IMR-90 (cell line): ENCODE data around the gene PPARG. TPM values are rescaled to one million over a fixed set of nuclear protein-coding genes. Genes with fewer than 3 reads are reported as not detected.

ENCODE experiments used
- ATAC-seq: fragments of 200-7000 bp; cut with Tn5 transposase; 2 replicates; pipeline ENCODE4 v1.9.1; 2020; ENCODE audit warnings: low read depth, mild to moderate bottlenecking, moderate library complexity
- BruUV-seq: library from RNA; stranded (reverse); fragments of 400-500 nt; replicated peaks from 2 replicates; lab custom pipeline; 2021; lab: Mats Ljungman, UMichigan
- CTCF ChIA-PET: fragments of 300-600 bp; formaldehyde crosslinking; extraction: SDS; loops from one replicate; lab custom pipeline; 2021; ENCODE audit warnings: antibody characterized with exemption; lab: Yijun Ruan, JAX
- POLR2A ChIA-PET: fragments of 300-600 bp; sonication (Branson Sonifier 250); formaldehyde crosslinking; loops from one replicate; lab custom pipeline; 2022; ENCODE audit warnings: antibody characterized with exemption; ENCODE audit not compliant: unreplicated experiment; lab: Charles Lee
- DNase-seq: peaks from one replicate; pipeline ENCODE4 v3.0.0; 2013
- H2AFZ ChIP-seq: replicated peaks from 2 replicates; pipeline ENCODE3; 2013; ENCODE audit warnings: low read length, mild to moderate bottlenecking; ENCODE audit not compliant: poor library complexity
- H2AK5ac ChIP-seq: 2 replicates; pipeline ENCODE4 v1.6.1; 2013; ENCODE audit warnings: low read depth, low read length, inconsistent platforms
- H2AK9ac ChIP-seq: replicated peaks from 2 replicates; pipeline ENCODE3; 2013; ENCODE audit warnings: mild to moderate bottlenecking, low read depth, low read length, moderate library complexity; ENCODE audit not compliant: poor library complexity
- H2BK120ac ChIP-seq: 2 replicates; pipeline ENCODE4 v1.6.1; 2013; ENCODE audit warnings: low read depth, low read length, inconsistent platforms
- H2BK15ac ChIP-seq: 3 replicates; pipeline ENCODE4 v1.6.1; 2013; ENCODE audit warnings: low read depth, low read length, inconsistent platforms
- H2BK20ac ChIP-seq: 2 replicates; pipeline ENCODE4 v1.6.1; 2013; ENCODE audit warnings: low read depth, mild to moderate bottlenecking, inconsistent platforms, low read length, moderate library complexity
- H2BK5ac ChIP-seq: 2 replicates; pipeline ENCODE4 v1.6.1; 2013; ENCODE audit warnings: mild to moderate bottlenecking, low read depth, low read length, inconsistent platforms; ENCODE audit not compliant: poor library complexity, severe bottlenecking
- H3K14ac ChIP-seq: replicated peaks from 2 replicates; pipeline ENCODE4 v1.6.1; 2013; ENCODE audit warnings: low read depth, low read length, inconsistent platforms
- H3K18ac ChIP-seq: 2 replicates; pipeline ENCODE4 v1.6.1; 2013; ENCODE audit warnings: low read depth, low read length, control low read depth
- H3K23ac ChIP-seq: 2 replicates; pipeline ENCODE4 v1.6.1; 2013; ENCODE audit warnings: low read depth, low read length, inconsistent platforms
- H3K27ac ChIP-seq: 2 replicates; pipeline ENCODE4 v1.5.1; 2013; ENCODE audit warnings: mild to moderate bottlenecking, control low read depth, low read length; ENCODE audit not compliant: insufficient read depth
- H3K27me3 ChIP-seq: 2 replicates; pipeline ENCODE4 v1.6.1; 2013; ENCODE audit warnings: low read length; ENCODE audit not compliant: control insufficient read depth, insufficient read depth
- H3K36me3 ChIP-seq: 2 replicates; pipeline ENCODE4 v1.6.1; 2013; ENCODE audit warnings: low read length, mixed read lengths; ENCODE audit not compliant: control insufficient read depth, insufficient read depth
- H3K4ac ChIP-seq: 2 replicates; pipeline ENCODE4 v1.6.1; 2013; ENCODE audit warnings: low read depth, low read length, inconsistent platforms
- H3K4me1 ChIP-seq: 2 replicates; pipeline ENCODE4 v1.6.1; 2013; ENCODE audit warnings: low read length, mixed read lengths; ENCODE audit not compliant: control insufficient read depth, insufficient read depth
- H3K4me2 ChIP-seq: 2 replicates; pipeline ENCODE4 v1.6.1; 2013; ENCODE audit warnings: low read depth, mild to moderate bottlenecking, control low read depth, low read length, moderate library complexity
- H3K4me3 ChIP-seq: 2 replicates; pipeline ENCODE4 v1.5.1; 2013; ENCODE audit warnings: low read depth, mild to moderate bottlenecking, control low read depth, low read length, moderate library complexity; ENCODE audit not compliant: insufficient read depth
- H3K56ac ChIP-seq: 2 replicates; pipeline ENCODE4 v1.6.1; 2013; ENCODE audit warnings: low read length, inconsistent platforms; ENCODE audit not compliant: insufficient read depth; ENCODE audit errors: extremely low read depth
- H3K79me1 ChIP-seq, 2 experiments: 2 replicates each; pipeline ENCODE4 v1.6.1; 2013; ENCODE audit warnings: low read length in 2 of 2, inconsistent platforms in 1 of 2, low read depth in 1 of 2
- H3K9ac ChIP-seq: 2 replicates; pipeline ENCODE4 v1.6.1; 2013; ENCODE audit warnings: low read depth, low read length, control low read depth
- H3K9me1 ChIP-seq: 2 replicates; pipeline ENCODE4 v1.6.1; 2013; ENCODE audit warnings: low read length, inconsistent platforms; ENCODE audit not compliant: insufficient read depth
- H3K9me3 ChIP-seq: 2 replicates; pipeline ENCODE4 v1.6.1; 2013; ENCODE audit warnings: low read length; ENCODE audit not compliant: control insufficient read depth, insufficient read depth
- H4K20me1 ChIP-seq: 2 replicates; pipeline ENCODE4 v1.6.1; 2013; ENCODE audit warnings: low read length, inconsistent platforms; ENCODE audit not compliant: insufficient read depth
- H4K5ac ChIP-seq: 2 replicates; pipeline ENCODE4 v1.6.1; 2013; ENCODE audit warnings: mild to moderate bottlenecking, low read depth, low read length, control low read depth
- H4K8ac ChIP-seq, 2 experiments: 2 replicates each; pipeline ENCODE4 v1.6.1; 2013; ENCODE audit warnings: low read depth in 2 of 2, low read length in 2 of 2, control low read depth in 1 of 2, inconsistent platforms in 1 of 2
- H4K91ac ChIP-seq: 2 replicates; pipeline ENCODE4 v1.6.1; 2013; ENCODE audit warnings: low read depth, low read length, inconsistent platforms; ENCODE audit not compliant: insufficient read depth
- BHLHE40 ChIP-seq: fragments of 150-350 bp; IDR thresholded peaks from 2 replicates; pipeline ENCODE4 v1.6.1; 2016; ENCODE audit warnings: mild to moderate bottlenecking, low read depth, low read length
- CEBPB ChIP-seq: IDR thresholded peaks from 2 replicates; pipeline ENCODE4 v1.6.1; 2012; ENCODE audit warnings: low read depth, low read length, improper control_type of control experiment
- MAZ ChIP-seq: IDR thresholded peaks from 2 replicates; pipeline ENCODE4 v1.6.1; 2012; ENCODE audit warnings: low read depth, mild to moderate bottlenecking, low read length, improper control_type of control experiment, moderate library complexity, borderline replicate concordance
- MXI1 ChIP-seq: IDR thresholded peaks from 2 replicates; pipeline ENCODE4 v1.6.1; 2012; ENCODE audit warnings: low read depth, mild to moderate bottlenecking, low read length, moderate library complexity, borderline replicate concordance
- NFE2L2 ChIP-seq: fragments of 150-350 bp; IDR thresholded peaks from 2 replicates; pipeline ENCODE4 v1.6.1; 2016; ENCODE audit warnings: low read depth, mild to moderate bottlenecking, low read length
- POLR2A ChIP-seq: IDR thresholded peaks from 2 replicates; pipeline ENCODE4 v1.6.1; 2012; ENCODE audit warnings: mild to moderate bottlenecking, low read depth, low read length
- RAD21 ChIP-seq: IDR thresholded peaks from 2 replicates; pipeline ENCODE4 v1.6.1; 2012; ENCODE audit warnings: low read length, improper control_type of control experiment
- SMC3 ChIP-seq: fragments of 150-350 bp; IDR thresholded peaks from 2 replicates; pipeline ENCODE4 v1.6.1; 2016; ENCODE audit warnings: low read depth, mild to moderate bottlenecking, antibody characterized with exemption, low read length, moderate library complexity
- WGBS, 2 experiments: methylation state at CpG; one replicate each; pipeline versions ENCODE4 v1.1.5 to v1.1.7; 2013; ENCODE audit warnings: missing lambda C conversion rate in 2 of 2; ENCODE audit not compliant: insufficient read length in 1 of 2; ENCODE audit errors: extremely low coverage in 2 of 2; 5-methylcytosine and 5-hydroxymethylcytosine counted together
- dilution Hi-C: fragments of 300-500 bp; cut with HindIII; formaldehyde crosslinking; loops from one replicate; pipeline ENCODE4 v1.14.3; 2018; ENCODE audit warnings: low sequenced_read_pairs; ENCODE audit not compliant: unreplicated experiment
- in situ Hi-C: fragments of 300-500 bp; cut with MboI; formaldehyde crosslinking; loops from 3 replicates; pipeline ENCODE4 v1.14.3; 2019; ENCODE audit warnings: low sequenced_read_pairs, inconsistent platforms, mixed read lengths
- intact Hi-C: fragments of 100-400 bp; cut with micrococcal nuclease; formaldehyde crosslinking; loops from 2 replicates; pipeline ENCODE4 v1.10.0; 2022
- polyA plus RNA-seq, 3 experiments: library from polyadenylated mRNA; depleted of rRNA; stranded (reverse); fragments of >200 nt; gene quantifications; 2 replicates each; pipeline ENCODE4 v1.2.3, GENCODE V29; 2012; ENCODE audit warnings: low replicate concordance in 1 of 3
- total RNA-seq: library from RNA; depleted of rRNA; stranded (reverse); fragments of >200 nt; gene quantifications from 2 replicates; pipeline ENCODE4 v1.2.3, GENCODE V29; 2012
- TF ChIP-seq, protein P1 (sequence below): fragments of 150-350 bp; IDR thresholded peaks from 2 replicates; pipeline ENCODE4 v1.6.1; 2017; ENCODE audit warnings: mild to moderate bottlenecking, antibody characterized with exemption, low read length, low read depth
- TF ChIP-seq, protein P2 (sequence below): conservative IDR thresholded peaks from 2 replicates; pipeline ENCODE4 v1.5.1; 2012; ENCODE audit warnings: mild to moderate bottlenecking, low read depth, low read length, improper control_type of control experiment
- TF ChIP-seq, protein P3 (sequence below): fragments of 150-350 bp; IDR thresholded peaks from 2 replicates; pipeline ENCODE4 v1.6.1; 2016; ENCODE audit warnings: low read depth, mild to moderate bottlenecking, low read length, moderate library complexity, borderline replicate concordance

Gene PPARG
- total and polyA plus RNA-seq, 2 of the 4 experiments (the other 2 are of a cell fraction), result 11.2 to 23.8 TPM

- H2AK9ac ChIP-seq, result no peak overlapping the region
- BruUV-seq, result no TSS peak
- no peak overlapping the region for H2BK5ac ChIP-seq
- no CpG with 5 or more reads among the region's 3 CpGs for WGBS, 2 experiments
- H3K18ac ChIP-seq, result no peak overlapping the region
- no peak overlapping the region for H3K23ac ChIP-seq
- in situ Hi-C loops, result no loop called here
- H4K20me1 ChIP-seq, result no peaks in the 10 kb centered on the region
- no peaks in the 10 kb centered on the region for H3K36me3 ChIP-seq
- H3K56ac ChIP-seq, result no peak overlapping the region
- no peak overlapping the region for H4K8ac ChIP-seq
- H3K27me3 ChIP-seq, result no peaks in the 10 kb centered on the region
- TF ChIP-seq, protein P1, sequence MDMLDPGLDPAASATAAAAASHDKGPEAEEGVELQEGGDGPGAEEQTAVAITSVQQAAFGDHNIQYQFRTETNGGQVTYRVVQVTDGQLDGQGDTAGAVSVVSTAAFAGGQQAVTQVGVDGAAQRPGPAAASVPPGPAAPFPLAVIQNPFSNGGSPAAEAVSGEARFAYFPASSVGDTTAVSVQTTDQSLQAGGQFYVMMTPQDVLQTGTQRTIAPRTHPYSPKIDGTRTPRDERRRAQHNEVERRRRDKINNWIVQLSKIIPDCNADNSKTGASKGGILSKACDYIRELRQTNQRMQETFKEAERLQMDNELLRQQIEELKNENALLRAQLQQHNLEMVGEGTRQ, result no peak
- TF ChIP-seq MXI1, result no peak
- no peak for TF ChIP-seq CEBPB
- TF ChIP-seq POLR2A, result no peak
- TF ChIP-seq NFE2L2, result no peak
- no peak for TF ChIP-seq RAD21
- TF ChIP-seq MAZ, result no peak
- TF ChIP-seq SMC3, result no peak
- TF ChIP-seq, protein P2, sequence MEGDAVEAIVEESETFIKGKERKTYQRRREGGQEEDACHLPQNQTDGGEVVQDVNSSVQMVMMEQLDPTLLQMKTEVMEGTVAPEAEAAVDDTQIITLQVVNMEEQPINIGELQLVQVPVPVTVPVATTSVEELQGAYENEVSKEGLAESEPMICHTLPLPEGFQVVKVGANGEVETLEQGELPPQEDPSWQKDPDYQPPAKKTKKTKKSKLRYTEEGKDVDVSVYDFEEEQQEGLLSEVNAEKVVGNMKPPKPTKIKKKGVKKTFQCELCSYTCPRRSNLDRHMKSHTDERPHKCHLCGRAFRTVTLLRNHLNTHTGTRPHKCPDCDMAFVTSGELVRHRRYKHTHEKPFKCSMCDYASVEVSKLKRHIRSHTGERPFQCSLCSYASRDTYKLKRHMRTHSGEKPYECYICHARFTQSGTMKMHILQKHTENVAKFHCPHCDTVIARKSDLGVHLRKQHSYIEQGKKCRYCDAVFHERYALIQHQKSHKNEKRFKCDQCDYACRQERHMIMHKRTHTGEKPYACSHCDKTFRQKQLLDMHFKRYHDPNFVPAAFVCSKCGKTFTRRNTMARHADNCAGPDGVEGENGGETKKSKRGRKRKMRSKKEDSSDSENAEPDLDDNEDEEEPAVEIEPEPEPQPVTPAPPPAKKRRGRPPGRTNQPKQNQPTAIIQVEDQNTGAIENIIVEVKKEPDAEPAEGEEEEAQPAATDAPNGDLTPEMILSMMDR, result no peak
- TF ChIP-seq, protein P3, sequence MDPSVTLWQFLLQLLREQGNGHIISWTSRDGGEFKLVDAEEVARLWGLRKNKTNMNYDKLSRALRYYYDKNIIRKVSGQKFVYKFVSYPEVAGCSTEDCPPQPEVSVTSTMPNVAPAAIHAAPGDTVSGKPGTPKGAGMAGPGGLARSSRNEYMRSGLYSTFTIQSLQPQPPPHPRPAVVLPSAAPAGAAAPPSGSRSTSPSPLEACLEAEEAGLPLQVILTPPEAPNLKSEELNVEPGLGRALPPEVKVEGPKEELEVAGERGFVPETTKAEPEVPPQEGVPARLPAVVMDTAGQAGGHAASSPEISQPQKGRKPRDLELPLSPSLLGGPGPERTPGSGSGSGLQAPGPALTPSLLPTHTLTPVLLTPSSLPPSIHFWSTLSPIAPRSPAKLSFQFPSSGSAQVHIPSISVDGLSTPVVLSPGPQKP, result no peak
- no peak for TF ChIP-seq BHLHE40
- H3K79me1 ChIP-seq, result no peaks in the 10 kb centered on the region
- H3K4me3 ChIP-seq, result no peak overlapping the region
- no peak overlapping the region for H4K91ac ChIP-seq
- H3K4me1 ChIP-seq, result peaks cover 2% of the 10 kb centered on the region; the same call in 1 of the 2 replicates
- no peak overlapping the region for H2AK5ac ChIP-seq
- dilution Hi-C loops, result no loop called here
- no peaks in the 10 kb centered on the region for H3K9me1 ChIP-seq
- no peak overlapping the region for H3K14ac ChIP-seq
- no peak overlapping the region for H2BK20ac ChIP-seq
- no peak overlapping the region for H2BK120ac ChIP-seq
- ChIA-PET POLR2A (no interaction called here), CTCF (no interaction called here)
- H3K4ac ChIP-seq, result no peak overlapping the region
- no peak overlapping the region for H2BK15ac ChIP-seq
- DNase-seq (no peak), ATAC-seq (no peak)
- H2AFZ ChIP-seq, result no peak overlapping the region
- intact Hi-C loops, result no loop called here
- no peak overlapping the region for H3K9ac ChIP-seq
- no peak overlapping the region for H4K5ac ChIP-seq
- no peak overlapping the region for H3K4me2 ChIP-seq
- no peaks in the 10 kb centered on the region for H3K9me3 ChIP-seq
- no peak overlapping the region for H3K27ac ChIP-seq
Observed at GRCh38 chr3:12408984-12409683, 120.3 kb downstream of the PPARG start.
